ENCODE measurements around the gene OMA1.

GRCh38 chr1:58447886-58448285 is 98.6 kb downstream of the OMA1 start:
- TF ChIP-seq CTCF (IDR thresholded peaks at IDR 0.05; ENCODE audit: low read length) (no peak), EZH2 (IDR thresholded peaks at IDR 0.05; ENCODE audit: borderline replicate concordance, low read length) (no peak)
